ENCODE measurements around the gene MSMP.

Gene MSMP

GRCh38 chr9:35717132-35717870 is 36.8 kb downstream of the MSMP start:
- no peak for DNase-seq

- no peak for DNase-seq
Observed at GRCh38 chr9:35716230-35716629, 37.8 kb downstream of the MSMP start.

GRCh38 chr9:35714579-35715252 is 39.4 kb downstream of the MSMP start:
- no peak for DNase-seq

GRCh38 chr9:35714123-35714522 is 40.0 kb downstream of the MSMP start:
- no peak for DNase-seq

- no peak for DNase-seq
Observed at GRCh38 chr9:35713578-35713977, 40.5 kb downstream of the MSMP start.

- no peak for DNase-seq
Observed at GRCh38 chr9:35712762-35713400, 41.2 kb downstream of the MSMP start.

GRCh38 chr9:35711501-35712428 is 42.3 kb downstream of the MSMP start:
- no peak for DNase-seq

GRCh38 chr9:35710818-35711500 is 43.1 kb downstream of the MSMP start:
- no peak for DNase-seq

- no peak for DNase-seq
Observed at GRCh38 chr9:35708146-35708545, 45.9 kb downstream of the MSMP start.

- DNase-seq = no peak
Observed at GRCh38 chr9:35706951-35707350, 47.1 kb downstream of the MSMP start.

GRCh38 chr9:35705836-35706430 is 48.1 kb downstream of the MSMP start:
- DNase-seq = no peak

GRCh38 chr9:35705372-35705771 is 48.7 kb downstream of the MSMP start:
- no peak for DNase-seq

GRCh38 chr9:35703906-35704672 is 50.0 kb downstream of the MSMP start:
- DNase-seq = no peak
